CD1c-positive myeloid dendritic cell (primary cell): ENCODE measurements around the gene LILRB3.
"Not testable (repeated sequence)": the region's sequence is repeated elsewhere in the genome, so short reads cannot be mapped to it uniquely, and the experiment has no call there.

Experiments
- DNase-seq: peaks from one replicate; pipeline ENCODE4 v3.0.0-alpha.2; 2016; ENCODE audit errors: extremely low spot score

The LILRB3 gene

GRCh38 chr19:54190503-54191010, 32.2 kb downstream of the LILRB3 start:
- DNase-seq: peak; percentile 100

GRCh38 chr19:54189735-54190502, 32.9 kb downstream of the LILRB3 start:
- peak; percentile 100 for DNase-seq

- no peak for DNase-seq
Observed at GRCh38 chr19:54189145-54189734, 33.6 kb downstream of the LILRB3 start, which contains the start of gene MBOAT7. Gene MBOAT7, minus strand, starts transcription at chr19:54189580. Its CDS starts 1,072 bp downstream, at chr19:54188508.

GRCh38 chr19:54188215-54188871, 34.5 kb downstream of the LILRB3 start:
- DNase-seq: peak; percentile 61

GRCh38 chr19:54186934-54187381, 35.8 kb downstream of the LILRB3 start:
- no peak for DNase-seq

GRCh38 chr19:54186351-54186750, 36.5 kb downstream of the LILRB3 start:
- DNase-seq: no peak

GRCh38 chr19:54183431-54183830, 39.4 kb downstream of the LILRB3 start:
- no peak for DNase-seq

GRCh38 chr19:54181894-54182293, 40.9 kb downstream of the LILRB3 start:
- not testable (repeated sequence) for DNase-seq

- no peak for DNase-seq
Observed at GRCh38 chr19:54180691-54181091, 42.1 kb downstream of the LILRB3 start.

- DNase-seq: peak; percentile 42
Observed at GRCh38 chr19:54179921-54180461, 42.8 kb downstream of the LILRB3 start.

- no peak for DNase-seq
Observed at GRCh38 chr19:54179262-54179852, 43.5 kb downstream of the LILRB3 start.

- DNase-seq: peak; percentile 38
Observed at GRCh38 chr19:54178581-54179261, 44.1 kb downstream of the LILRB3 start.

GRCh38 chr19:54173951-54174834, 48.6 kb downstream of the LILRB3 start:
- no peak for DNase-seq

GRCh38 chr19:54173359-54173699, 49.5 kb downstream of the LILRB3 start:
- no peak for DNase-seq

GRCh38 chr19:54172471-54173358, 50.1 kb downstream of the LILRB3 start, which contains the start of gene TMC4:
Gene TMC4, minus strand, starts transcription at chr19:54173160. Its CDS starts 43 bp downstream, at chr19:54173117.
- DNase-seq: no peak

- DNase-seq: not testable (repeated sequence)
Observed at GRCh38 chr19:54171736-54172431, 50.9 kb downstream of the LILRB3 start.

- no peak for DNase-seq
Observed at GRCh38 chr19:54169149-54169740, 53.6 kb downstream of the LILRB3 start.
